CD4-positive, alpha-beta T cell (primary cell): ENCODE measurements around the gene AFAP1. TPM values are rescaled to one million over a fixed set of nuclear protein-coding genes. Genes with fewer than 3 reads are reported as not detected.

Source experiments
- ATAC-seq: fragments of 200-7000 bp; cut with Tn5 transposase; one replicate; pipeline ENCODE4 v1.10.0; 2022; ENCODE audit warnings: mild to moderate bottlenecking; ENCODE audit not compliant: poor library complexity
- CTCF ChIA-PET: fragments of 350-600 bp; sonication (Branson Sonifier 250); formaldehyde crosslinking; loops from one replicate; lab custom pipeline; 2021; ENCODE audit warnings: antibody characterized with exemption, inconsistent platforms; lab: Charles Lee
- POLR2A ChIA-PET: fragments of 350-600 bp; sonication (Branson Sonifier 250); formaldehyde crosslinking; loops from one replicate; lab custom pipeline; 2021; ENCODE audit warnings: antibody characterized with exemption, inconsistent platforms; lab: Charles Lee
- DNase-seq, 14 experiments: peaks; one replicate each; pipeline ENCODE4 v3.0.0-alpha.2; 2013 to 2020; ENCODE audit warnings: mixed read lengths in 2 of 14
- H3K27ac ChIP-seq, 2 donors: one replicate each; pipeline versions ENCODE4 v1.5.1 to v1.7.0; 2013; ENCODE audit warnings: low read length in 2 of 2, low read depth in 1 of 2, mild to moderate bottlenecking in 1 of 2
- H3K27me3 ChIP-seq, 2 experiments: 1 replicate in 1 of 2; 2 replicates in 1 of 2; pipeline versions ENCODE4 v1.6.1 to v1.7.0; 2013; ENCODE audit warnings: low read length in 2 of 2, control low read depth in 1 of 2, mild to moderate bottlenecking in 1 of 2, moderate library complexity in 1 of 2; ENCODE audit not compliant: insufficient read depth in 2 of 2, control insufficient read depth in 1 of 2
- H3K36me3 ChIP-seq: one replicate; pipeline ENCODE4 v1.6.1; 2013; ENCODE audit warnings: low read length, control low read depth; ENCODE audit not compliant: insufficient read depth
- H3K4me1 ChIP-seq: one replicate; pipeline ENCODE4 v1.6.1; 2013; ENCODE audit warnings: low read length, control low read depth; ENCODE audit not compliant: insufficient read depth
- H3K4me3 ChIP-seq: one replicate; pipeline ENCODE4 v1.5.1; 2013; ENCODE audit warnings: mild to moderate bottlenecking, low read length, moderate library complexity
- H3K9me3 ChIP-seq, 2 experiments: 1 replicate in 1 of 2; 2 replicates in 1 of 2; pipeline versions ENCODE4 v1.6.1 to v1.7.0; 2013; ENCODE audit warnings: low read length in 2 of 2, mild to moderate bottlenecking in 2 of 2, control low read depth in 1 of 2, moderate library complexity in 1 of 2; ENCODE audit not compliant: control insufficient read depth in 1 of 2, insufficient read depth in 1 of 2
- H3K27ac Mint-ChIP-seq: one replicate; pipeline ENCODE4 v1.8.0; 2020; ENCODE audit warnings: mixed read lengths
- H3K27me3 Mint-ChIP-seq: one replicate; pipeline ENCODE4 v1.8.0; 2021; ENCODE audit warnings: mixed read lengths
- H3K36me3 Mint-ChIP-seq: one replicate; pipeline ENCODE4 v1.8.0; 2021; ENCODE audit warnings: low read depth, mixed read lengths
- H3K4me1 Mint-ChIP-seq: one replicate; pipeline ENCODE4 v1.8.0; 2021; ENCODE audit warnings: low read depth, mixed read lengths
- H3K4me3 Mint-ChIP-seq: one replicate; pipeline ENCODE4 v1.8.0; 2020; ENCODE audit warnings: mild to moderate bottlenecking, mixed read lengths
- H3K9me3 Mint-ChIP-seq: one replicate; pipeline ENCODE4 v1.8.0; 2020; ENCODE audit warnings: mixed read lengths
- intact Hi-C, 2 experiments: fragments of 100-400 bp; cut with DNase I in 1 of 2; cut with micrococcal nuclease in 1 of 2; formaldehyde crosslinking; loops; one replicate each; pipeline versions ENCODE4 v1.15.1 to v1.9.0; 2023 to 2025; cut with DNase I, micrococcal nuclease
- total RNA-seq, 174 experiments: library from RNA in 2 of 174; stranded (reverse) in 2 of 174; gene quantifications; one replicate each; pipeline ENCODE4 v1.2.3 and lab custom pipeline; 2021 to 2026
- TF ChIP-seq, protein P1 (sequence below): fragments of 200-600 bp; IDR thresholded peaks from one replicate; pipeline ENCODE4 v1.8.0; 2022; ENCODE audit warnings: antibody characterized with exemption, mild to moderate bottlenecking

AFAP1 gene
- total RNA-seq, 2 experiments from 2014 or later = 9.8 to 10.9 TPM

DNA sequence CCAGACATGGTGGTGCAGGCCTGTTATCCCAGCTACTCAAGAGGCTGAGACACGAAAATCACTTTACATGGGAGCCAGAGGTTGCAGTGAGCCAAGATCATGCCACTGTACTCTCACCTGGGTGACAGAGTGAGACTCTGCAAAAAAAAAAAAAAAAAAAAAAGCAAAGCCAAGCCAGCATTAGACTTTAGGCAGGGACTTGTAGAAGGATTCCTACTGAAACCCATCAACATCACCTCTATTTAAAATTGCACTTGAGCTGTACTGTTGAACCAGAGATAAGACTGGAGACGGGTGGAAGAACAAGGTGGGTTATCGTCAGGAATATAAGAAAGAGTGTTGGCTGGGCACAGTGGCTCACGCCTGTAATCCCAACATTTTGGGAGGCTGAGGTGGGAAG is 15.7 kb upstream of the AFAP1 start:
- H3K36me3 ChIP-seq = no peaks in the 10 kb centered on the region
- POLR2A ChIA-PET = no interaction called here
- Mint-ChIP-seq H3K4me3 (no peak overlapping the region), H3K4me1 (peaks cover under 1% of the 10 kb centered on the region), H3K9me3 (peaks cover 7% of the 10 kb centered on the region), H3K27me3 (no peaks in the 10 kb centered on the region), H3K36me3 (peaks cover 3% of the 10 kb centered on the region), H3K27ac (no peak overlapping the region)
- H3K27me3 ChIP-seq = no peaks in the 10 kb centered on the region
- H3K4me3 ChIP-seq = no peak overlapping the region
- peaks cover 5% of the 10 kb centered on the region for H3K4me1 ChIP-seq
- H3K9me3 ChIP-seq = peaks cover 0 to 15% of the 10 kb centered on the region in 2 experiments
- ATAC-seq (no peak), DNase-seq (no peak)
- CTCF ChIA-PET = interaction anchor here (0.7 kb wide), 1 partner anchor 196 kb away, joined by 4 read pairs; no protein-coding TSS in a partner anchor
- intact Hi-C loops = no loop called here
- TF ChIP-seq, protein P1, sequence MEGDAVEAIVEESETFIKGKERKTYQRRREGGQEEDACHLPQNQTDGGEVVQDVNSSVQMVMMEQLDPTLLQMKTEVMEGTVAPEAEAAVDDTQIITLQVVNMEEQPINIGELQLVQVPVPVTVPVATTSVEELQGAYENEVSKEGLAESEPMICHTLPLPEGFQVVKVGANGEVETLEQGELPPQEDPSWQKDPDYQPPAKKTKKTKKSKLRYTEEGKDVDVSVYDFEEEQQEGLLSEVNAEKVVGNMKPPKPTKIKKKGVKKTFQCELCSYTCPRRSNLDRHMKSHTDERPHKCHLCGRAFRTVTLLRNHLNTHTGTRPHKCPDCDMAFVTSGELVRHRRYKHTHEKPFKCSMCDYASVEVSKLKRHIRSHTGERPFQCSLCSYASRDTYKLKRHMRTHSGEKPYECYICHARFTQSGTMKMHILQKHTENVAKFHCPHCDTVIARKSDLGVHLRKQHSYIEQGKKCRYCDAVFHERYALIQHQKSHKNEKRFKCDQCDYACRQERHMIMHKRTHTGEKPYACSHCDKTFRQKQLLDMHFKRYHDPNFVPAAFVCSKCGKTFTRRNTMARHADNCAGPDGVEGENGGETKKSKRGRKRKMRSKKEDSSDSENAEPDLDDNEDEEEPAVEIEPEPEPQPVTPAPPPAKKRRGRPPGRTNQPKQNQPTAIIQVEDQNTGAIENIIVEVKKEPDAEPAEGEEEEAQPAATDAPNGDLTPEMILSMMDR = no peak
- no peak overlapping the region for H3K27ac ChIP-seq

- intact Hi-C loops = no loop called here
- ATAC-seq = no peak
- TF ChIP-seq, protein P1 = no peak
- peaks cover 6% of the 10 kb centered on the region for H3K4me1 Mint-ChIP-seq
- no peak overlapping the region for H3K27ac Mint-ChIP-seq
- H3K4me3 ChIP-seq = no peak overlapping the region
- H3K36me3 ChIP-seq = no peaks in the 10 kb centered on the region
- H3K27me3 Mint-ChIP-seq = peaks cover 13% of the 10 kb centered on the region
- DNase-seq = no peak
- no peaks in the 10 kb centered on the region for H3K27me3 ChIP-seq
- peaks cover 7% of the 10 kb centered on the region for H3K9me3 Mint-ChIP-seq
- H3K4me3 Mint-ChIP-seq = no peak overlapping the region
- H3K27ac ChIP-seq = no peak overlapping the region
- peaks cover 3% of the 10 kb centered on the region for H3K36me3 Mint-ChIP-seq
- H3K9me3 ChIP-seq = peaks cover 0 to 16% of the 10 kb centered on the region in 2 experiments
- ChIA-PET POLR2A (no interaction called here), CTCF (no interaction called here)
- H3K4me1 ChIP-seq = peaks cover 3% of the 10 kb centered on the region
Measured at GRCh38 chr4:7952615-7953014, 13.0 kb upstream of the AFAP1 start.

DNA sequence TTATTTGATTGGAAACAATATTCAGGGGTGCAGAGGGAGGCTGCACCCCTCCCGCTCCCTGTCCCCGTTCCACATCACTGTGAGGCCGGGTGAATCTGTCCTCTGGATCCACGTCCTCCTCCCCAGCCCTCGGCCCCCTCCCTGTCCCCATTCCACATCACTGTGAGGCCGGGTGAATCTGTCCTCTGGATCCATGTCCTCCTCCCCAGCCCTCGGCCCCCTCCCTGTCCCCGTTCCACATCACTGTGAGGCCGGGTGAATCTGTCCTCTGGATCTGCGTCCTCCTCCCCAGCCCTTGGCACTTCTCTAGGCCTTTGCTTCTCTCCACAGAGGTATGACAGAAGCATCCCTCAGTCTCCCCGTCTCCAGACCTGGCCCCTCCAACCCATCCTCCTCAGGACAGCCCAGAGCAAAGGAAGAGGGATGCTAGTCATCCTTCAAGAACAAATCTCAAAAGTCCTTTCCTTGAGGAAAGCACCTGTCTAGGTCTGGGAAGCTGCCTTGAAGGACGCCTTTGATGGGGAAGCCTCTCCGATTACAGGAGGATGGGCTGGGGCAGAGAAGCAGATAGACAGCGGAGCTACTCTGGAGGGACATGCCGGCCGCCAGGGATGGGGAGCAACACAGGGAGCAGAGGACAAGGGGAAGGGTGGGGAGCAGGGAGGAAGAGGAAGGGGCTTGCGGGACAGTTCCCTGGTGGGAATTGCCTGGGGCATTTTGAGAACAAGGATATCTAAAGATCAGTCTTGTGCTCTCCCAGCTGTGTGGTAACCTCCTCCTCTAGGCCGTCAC is 10.8 kb upstream of the AFAP1 start:
- Histone ChIP-seq H3K27me3 (no peaks in the 10 kb centered on the region), H3K4me3 (no peak overlapping the region), H3K36me3 (no peaks in the 10 kb centered on the region), H3K9me3 (peaks cover 0 to 16% of the 10 kb centered on the region in 2 experiments), H3K27ac (no peak overlapping the region), H3K4me1 (peaks cover 3% of the 10 kb centered on the region)
- no peak for DNase-seq
- Mint-ChIP-seq H3K4me3 (no peak overlapping the region), H3K4me1 (peaks cover 6% of the 10 kb centered on the region), H3K27ac (no peak overlapping the region), H3K9me3 (peaks cover 7% of the 10 kb centered on the region), H3K36me3 (peaks cover 3% of the 10 kb centered on the region), H3K27me3 (peaks cover 22% of the 10 kb centered on the region)
- intact Hi-C loops = no loop called here
- TF ChIP-seq, protein P1 = no peak
- CTCF ChIA-PET = no interaction called here
- no peak for ATAC-seq
- POLR2A ChIA-PET = no interaction called here
